Suprapubic skin (tissue), 4 donors: ENCODE measurements around the gene WDR43. TPM values are rescaled to one million over a fixed set of nuclear protein-coding genes. Genes with fewer than 3 reads are reported as not detected.

Source experiments
- DNase-seq, 2 donors: peaks; one replicate each; pipeline ENCODE4 v3.0.0-alpha.2; 2019; ENCODE audit warnings: low spot score in 2 of 2
- H3K27ac ChIP-seq: fragments of 200-600 bp; sonication (generic); one replicate; pipeline ENCODE4 v1.5.1; 2019
- H3K27me3 ChIP-seq: fragments of 200-600 bp; sonication (generic); one replicate; pipeline ENCODE4 v1.5.1; 2019
- H3K36me3 ChIP-seq: fragments of 200-600 bp; sonication (generic); one replicate; pipeline ENCODE4 v1.5.1; 2019
- H3K4me1 ChIP-seq: fragments of 200-600 bp; sonication (generic); one replicate; pipeline ENCODE4 v1.5.1; 2019
- H3K4me3 ChIP-seq: fragments of 200-600 bp; sonication (generic); one replicate; pipeline ENCODE4 v1.5.1; 2019; ENCODE audit warnings: mild to moderate bottlenecking
- H3K9me3 ChIP-seq: fragments of 200-600 bp; sonication (generic); one replicate; pipeline ENCODE4 v1.5.1; 2019
- EP300 ChIP-seq: sonication (generic); formaldehyde crosslinking; IDR thresholded peaks from one replicate; pipeline ENCODE4 v1.6.1; 2017; ENCODE audit warnings: antibody characterized with exemption
- POLR2A ChIP-seq, 2 donors: fragments of 450-650 bp; IDR thresholded peaks; one replicate each; pipeline ENCODE4 v1.6.1; 2017; ENCODE audit warnings: antibody characterized with exemption in 2 of 2, mild to moderate bottlenecking in 2 of 2, moderate library complexity in 2 of 2
- POLR2AphosphoS5 ChIP-seq, 3 donors: sonication (generic); formaldehyde crosslinking; IDR thresholded peaks; one replicate each; pipeline ENCODE4 v1.6.1; 2017; ENCODE audit warnings: antibody characterized with exemption in 3 of 3
- WGBS: methylation state at CpG from one replicate; pipeline ENCODE4 v1.1.5; 2018; 5-methylcytosine and 5-hydroxymethylcytosine counted together
- total RNA-seq, 4 donors: library from RNA; depleted of rRNA; stranded (reverse); fragments of >200 nt; gene quantifications; one replicate each; pipeline ENCODE4 v1.1.0, GENCODE V29; 2016
- TF ChIP-seq, protein P1 (sequence below), 2 donors: fragments of 200-600 bp in 1 of 2; fragments of 450-650 bp in 1 of 2; sonication (generic) in 1 of 2; IDR thresholded peaks; one replicate each; pipeline ENCODE4 v1.5.1; 2016 to 2019; ENCODE audit warnings: antibody characterized with exemption in 2 of 2, mild to moderate bottlenecking in 1 of 2, moderate library complexity in 1 of 2

Gene WDR43
- total RNA-seq, 4 donors from 2014 or later = 49.3 to 92.5 (median 62.2) TPM

DNA sequence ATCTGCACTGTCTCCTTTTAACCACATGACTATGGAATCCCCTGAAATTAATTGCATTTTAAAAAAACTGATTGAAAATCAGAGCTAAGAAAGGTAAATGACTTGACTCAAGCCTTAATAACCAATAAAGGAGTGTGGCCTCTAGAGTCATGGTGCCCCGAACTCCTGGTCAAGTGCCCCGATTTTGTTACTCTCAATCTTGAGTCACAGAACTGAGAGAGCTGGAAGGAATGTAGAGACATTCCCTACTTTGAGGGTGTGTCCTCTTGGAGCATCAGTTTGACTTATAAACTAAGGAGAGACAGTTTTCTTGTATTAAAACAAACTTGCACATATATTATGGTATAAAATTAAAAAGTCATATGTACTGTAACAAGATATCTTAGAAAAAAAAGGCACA is 2.4 kb downstream of the WDR43 start:
- H3K4me1 ChIP-seq = peaks cover 42% of the 10 kb centered on the region
- DNase-seq = no peak
- H3K4me3 ChIP-seq = no peak overlapping the region

DNA sequence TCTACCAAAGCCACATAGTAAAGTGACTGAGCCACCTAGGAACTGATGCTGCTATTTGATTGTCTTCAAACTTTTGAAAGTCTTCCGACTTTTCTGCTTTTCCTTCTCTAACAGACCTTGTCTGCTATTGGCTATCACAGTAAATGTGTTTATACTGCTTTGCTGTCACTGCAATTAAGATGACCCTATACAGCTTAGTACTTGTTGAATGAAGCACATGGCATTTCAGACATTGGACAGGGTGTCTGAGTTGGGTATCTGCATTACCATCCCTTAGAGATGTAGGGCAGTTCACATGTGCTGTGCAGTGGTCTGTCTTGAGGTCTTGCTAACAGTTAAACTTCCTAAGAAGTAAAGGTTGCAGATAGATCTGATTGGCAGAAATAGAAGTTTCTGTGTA is 3.6 kb downstream of the WDR43 start:
- H3K27ac ChIP-seq = no peak overlapping the region
- 48% methylated on average over 1 of the region's 1 CpG for WGBS
- H3K27me3 ChIP-seq = no peaks in the 10 kb centered on the region
- DNase-seq = no peak
- no peak overlapping the region for H3K4me3 ChIP-seq
- H3K36me3 ChIP-seq = peaks cover 6% of the 10 kb centered on the region
- H3K9me3 ChIP-seq = no peaks in the 10 kb centered on the region
- H3K4me1 ChIP-seq = peaks cover 42% of the 10 kb centered on the region
- no peak for TF ChIP-seq EP300
- TF ChIP-seq POLR2A (IDR thresholded peaks at IDR 0.05) = no peak
- TF ChIP-seq, protein P1, sequence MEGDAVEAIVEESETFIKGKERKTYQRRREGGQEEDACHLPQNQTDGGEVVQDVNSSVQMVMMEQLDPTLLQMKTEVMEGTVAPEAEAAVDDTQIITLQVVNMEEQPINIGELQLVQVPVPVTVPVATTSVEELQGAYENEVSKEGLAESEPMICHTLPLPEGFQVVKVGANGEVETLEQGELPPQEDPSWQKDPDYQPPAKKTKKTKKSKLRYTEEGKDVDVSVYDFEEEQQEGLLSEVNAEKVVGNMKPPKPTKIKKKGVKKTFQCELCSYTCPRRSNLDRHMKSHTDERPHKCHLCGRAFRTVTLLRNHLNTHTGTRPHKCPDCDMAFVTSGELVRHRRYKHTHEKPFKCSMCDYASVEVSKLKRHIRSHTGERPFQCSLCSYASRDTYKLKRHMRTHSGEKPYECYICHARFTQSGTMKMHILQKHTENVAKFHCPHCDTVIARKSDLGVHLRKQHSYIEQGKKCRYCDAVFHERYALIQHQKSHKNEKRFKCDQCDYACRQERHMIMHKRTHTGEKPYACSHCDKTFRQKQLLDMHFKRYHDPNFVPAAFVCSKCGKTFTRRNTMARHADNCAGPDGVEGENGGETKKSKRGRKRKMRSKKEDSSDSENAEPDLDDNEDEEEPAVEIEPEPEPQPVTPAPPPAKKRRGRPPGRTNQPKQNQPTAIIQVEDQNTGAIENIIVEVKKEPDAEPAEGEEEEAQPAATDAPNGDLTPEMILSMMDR (IDR thresholded peaks at IDR 0.05) = no peak
- no peak for TF ChIP-seq POLR2AphosphoS5 (IDR thresholded peaks at IDR 0.05)

More for the DNA sequence above, 2.4 kb downstream of the WDR43 start:
- TF ChIP-seq POLR2AphosphoS5 (IDR thresholded peaks at IDR 0.05) = no peak
- TF ChIP-seq, protein P1 (IDR thresholded peaks at IDR 0.05) = no peak
- no peak for TF ChIP-seq EP300
- no peak for TF ChIP-seq POLR2A (IDR thresholded peaks at IDR 0.05)
- H3K9me3 ChIP-seq = no peaks in the 10 kb centered on the region
- H3K27me3 ChIP-seq = no peaks in the 10 kb centered on the region
- WGBS = 28% methylated on average over 2 of the region's 2 CpGs
- no peaks in the 10 kb centered on the region for H3K36me3 ChIP-seq
- no peak overlapping the region for H3K27ac ChIP-seq

DNA sequence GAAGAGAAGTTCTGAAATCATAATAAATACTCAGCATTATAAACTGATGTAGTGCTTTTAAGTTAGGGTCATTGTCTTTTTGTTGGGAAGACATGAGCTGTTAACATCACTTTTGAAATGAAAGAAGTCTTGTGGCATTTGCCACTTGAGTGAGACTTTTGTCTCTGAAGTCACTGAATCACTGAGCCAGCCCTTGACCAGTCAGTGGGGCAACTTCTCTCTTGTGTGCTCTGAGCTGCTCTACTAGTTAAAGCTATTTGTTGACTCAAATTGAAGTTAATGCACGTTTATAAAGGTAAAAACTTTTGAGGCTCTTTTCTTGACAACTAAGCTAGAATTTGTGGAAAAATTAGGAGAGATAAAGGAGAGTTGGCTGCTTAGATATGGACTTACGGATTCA is 6.7 kb downstream of the WDR43 start:
- peaks cover 26% of the 10 kb centered on the region for H3K4me1 ChIP-seq
- no peak overlapping the region for H3K27ac ChIP-seq
- TF ChIP-seq EP300 = no peak
- TF ChIP-seq POLR2AphosphoS5 (IDR thresholded peaks at IDR 0.05) = no peak
- TF ChIP-seq POLR2A (IDR thresholded peaks at IDR 0.05) = no peak
- TF ChIP-seq, protein P1 (IDR thresholded peaks at IDR 0.05) = no peak
- no peaks in the 10 kb centered on the region for H3K27me3 ChIP-seq
- peaks cover 6% of the 10 kb centered on the region for H3K36me3 ChIP-seq
- H3K4me3 ChIP-seq = no peak overlapping the region
- no peaks in the 10 kb centered on the region for H3K9me3 ChIP-seq
- 66% methylated on average over 2 of the region's 2 CpGs for WGBS
- no peak for DNase-seq

DNA sequence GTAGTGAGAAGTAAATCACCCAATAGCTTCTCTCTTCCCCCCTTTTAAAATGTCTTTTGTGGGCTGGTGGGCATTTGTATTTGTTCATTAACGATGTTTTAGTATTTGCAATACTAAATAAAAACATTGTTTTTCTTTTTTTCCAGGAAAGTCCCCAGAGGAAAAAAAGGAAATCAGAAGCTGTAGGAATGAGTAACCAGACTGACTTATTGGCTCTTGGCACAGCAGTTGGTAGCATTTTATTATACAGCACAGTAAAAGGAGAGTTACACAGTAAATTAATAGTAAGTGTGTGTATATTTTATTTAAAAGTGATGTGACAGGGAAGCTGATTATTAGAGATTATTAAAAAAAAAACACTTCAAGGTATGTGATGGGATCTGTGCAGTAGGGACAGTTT is 7.4 kb downstream of the WDR43 start:
- no peak for DNase-seq
- H3K27ac ChIP-seq = no peak overlapping the region
- no peak for TF ChIP-seq POLR2AphosphoS5 (IDR thresholded peaks at IDR 0.05)
- TF ChIP-seq EP300 = no peak
- TF ChIP-seq, protein P1 (IDR thresholded peaks at IDR 0.05) = no peak
- TF ChIP-seq POLR2A (IDR thresholded peaks at IDR 0.05) = no peak
- peaks cover 19% of the 10 kb centered on the region for H3K4me1 ChIP-seq
- H3K36me3 ChIP-seq = peaks cover 9% of the 10 kb centered on the region
- H3K27me3 ChIP-seq = no peaks in the 10 kb centered on the region
- H3K4me3 ChIP-seq = no peak overlapping the region
- WGBS = 46% methylated on average over 1 of the region's 1 CpG
- no peaks in the 10 kb centered on the region for H3K9me3 ChIP-seq

DNA sequence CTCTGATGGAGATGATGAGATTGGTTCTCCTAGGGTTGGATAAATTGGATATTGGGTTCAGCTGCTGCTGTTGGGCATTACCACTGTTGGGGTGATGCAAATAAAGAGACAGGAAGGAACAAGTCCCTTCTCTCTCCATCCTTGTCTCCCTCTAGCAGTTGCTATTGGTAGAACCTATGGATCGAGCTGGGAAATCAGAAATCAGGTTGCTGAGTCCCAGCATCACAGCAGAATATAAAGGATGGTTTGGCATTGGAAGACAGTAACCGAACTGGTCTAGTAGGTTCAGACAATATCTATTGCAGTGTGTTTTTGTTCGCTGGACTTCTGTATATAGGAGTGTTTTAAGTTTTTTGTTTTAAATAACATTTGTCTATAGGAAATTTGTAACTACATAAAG is 8.1 kb downstream of the WDR43 start:
- Histone ChIP-seq H3K27me3 (no peaks in the 10 kb centered on the region), H3K9me3 (no peaks in the 10 kb centered on the region), H3K4me1 (peaks cover 12% of the 10 kb centered on the region), H3K36me3 (peaks cover 17% of the 10 kb centered on the region), H3K4me3 (no peak overlapping the region), H3K27ac (no peak overlapping the region)
- no peak for TF ChIP-seq POLR2AphosphoS5 (IDR thresholded peaks at IDR 0.05)
- WGBS = 79% methylated on average over 3 of the region's 3 CpGs
- DNase-seq = no peak

DNA sequence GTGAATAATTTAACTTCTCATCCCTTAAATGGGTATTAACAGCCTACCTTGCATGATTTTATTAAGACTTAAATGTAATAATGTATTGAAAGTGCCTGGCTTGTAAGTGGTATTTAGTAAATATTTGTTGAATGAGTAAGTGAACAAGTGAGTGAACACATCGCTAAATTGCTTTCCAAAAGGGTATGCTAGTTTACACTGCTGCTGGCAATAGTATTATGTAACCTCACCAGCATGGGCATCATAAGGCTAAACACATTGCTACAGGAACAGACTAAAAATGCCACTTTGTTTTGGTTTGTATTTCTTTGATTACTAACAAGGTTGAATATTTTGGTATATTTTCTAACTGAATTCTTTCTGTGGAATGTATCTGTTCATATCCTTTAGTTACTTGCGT is 9.8 kb downstream of the WDR43 start:
- Histone ChIP-seq H3K4me1 (no peaks in the 10 kb centered on the region), H3K4me3 (no peak overlapping the region), H3K27me3 (no peaks in the 10 kb centered on the region), H3K36me3 (peaks cover 34% of the 10 kb centered on the region), H3K9me3 (no peaks in the 10 kb centered on the region), H3K27ac (no peak overlapping the region)
- no peak for DNase-seq
- WGBS = 76% methylated on average over 2 of the region's 2 CpGs
- TF ChIP-seq EP300 (no peak), POLR2AphosphoS5 (IDR thresholded peaks at IDR 0.05) (no peak), POLR2A (IDR thresholded peaks at IDR 0.05) (no peak)
- TF ChIP-seq, protein P1 (IDR thresholded peaks at IDR 0.05) = no peak
